NT2/D1 (cell line): ENCODE results near the gene STARD7.

Experiments used
- SUZ12 ChIP-seq: IDR thresholded peaks from 2 replicates; pipeline ENCODE4 v1.6.1; 2011; ENCODE audit not compliant: insufficient read length, insufficient read depth; ENCODE audit errors: extremely low read depth
- ZNF274 ChIP-seq: IDR thresholded peaks from 2 replicates; pipeline ENCODE4 v1.6.1; 2011; ENCODE audit warnings: mild to moderate bottlenecking, low read depth, low read length

DNA sequence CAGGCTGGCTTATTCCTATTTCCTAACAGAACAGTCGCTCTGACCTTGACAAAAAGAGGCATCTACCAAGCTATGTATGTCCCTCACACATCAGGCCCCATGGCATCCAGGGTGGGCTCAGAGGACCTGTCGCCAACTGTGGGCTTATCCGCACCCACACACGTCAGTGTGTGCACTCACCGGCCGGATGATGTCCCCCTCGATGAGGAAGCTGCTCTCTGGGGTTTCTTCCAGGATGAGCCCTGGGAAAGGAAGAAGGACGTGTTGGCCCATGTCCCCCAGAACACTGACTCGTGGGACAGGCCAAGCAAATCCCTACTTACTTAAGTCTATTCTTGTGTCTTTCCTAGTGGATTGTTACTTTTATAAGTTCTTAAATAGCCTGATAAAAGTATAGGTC, 73.5 kb downstream of the STARD7 start:
- TF ChIP-seq ZNF274, result no peak
- no peak for TF ChIP-seq SUZ12
